SJCRH30 (cell line): ENCODE measurements around the gene STK11IP. TPM values are rescaled to one million over a fixed set of nuclear protein-coding genes. Genes with fewer than 3 reads are reported as not detected.

ENCODE experiments used
- DNase-seq, 2 experiments: peaks; one replicate each; pipeline ENCODE4 v3.0.0-alpha.2; 2015 to 2020
- H3K27ac ChIP-seq: fragments of 250-450 bp; sonication (Bioruptor Pico); 2 replicates; pipeline ENCODE4 v1.5.1; 2020; ENCODE audit warnings: mild to moderate bottlenecking, moderate library complexity
- H3K27me3 ChIP-seq: fragments of 250-450 bp; sonication (Bioruptor Pico); 2 replicates; pipeline ENCODE4 v1.5.1; 2020; ENCODE audit warnings: mild to moderate bottlenecking, moderate library complexity
- H3K36me3 ChIP-seq: fragments of 250-450 bp; sonication (Bioruptor Pico); 2 replicates; pipeline ENCODE4 v1.5.1; 2020; ENCODE audit warnings: mild to moderate bottlenecking, moderate library complexity
- H3K4me1 ChIP-seq: fragments of 250-450 bp; sonication (Bioruptor Pico); 2 replicates; pipeline ENCODE4 v1.5.1; 2020; ENCODE audit warnings: mild to moderate bottlenecking, moderate library complexity
- H3K4me3 ChIP-seq: fragments of 250-450 bp; sonication (Bioruptor Pico); 2 replicates; pipeline ENCODE4 v1.5.1; 2020; ENCODE audit warnings: mild to moderate bottlenecking, moderate library complexity
- H3K9me3 ChIP-seq: fragments of 250-450 bp; sonication (Bioruptor Pico); replicated peaks from 2 replicates; pipeline ENCODE4 v1.5.1; 2020; ENCODE audit warnings: mild to moderate bottlenecking, moderate library complexity
- total RNA-seq: library from RNA; depleted of rRNA; stranded (reverse); fragments of >200 nt; shearing (Covaris generic); gene quantifications from 2 replicates; pipeline ENCODE4 v1.2.3, GENCODE V29; 2014

The STK11IP gene
- total RNA-seq, 1 experiment from 2014 or later = 20.2 TPM

- DNase-seq = peak in 1 of 2 experiments; percentile 33
- Histone ChIP-seq H3K36me3 (peaks cover 10% of the 10 kb centered on the region), H3K9me3 (no peaks in the 10 kb centered on the region), H3K27ac (peak overlapping the region; percentile 83; the same call in 1 of the 2 replicates), H3K4me3 (peak overlapping the region; percentile 94), H3K27me3 (no peaks in the 10 kb centered on the region), H3K4me1 (peaks cover 15% of the 10 kb centered on the region)
Observed at GRCh38 chr2:219570194-219570923, 27.3 kb upstream of the STK11IP start.

- peak overlapping the region; percentile 83 for H3K27ac ChIP-seq
- DNase-seq = peak; percentile 32
- peak overlapping the region; percentile 94 for H3K4me3 ChIP-seq
- H3K27me3 ChIP-seq = no peaks in the 10 kb centered on the region
- H3K36me3 ChIP-seq = peaks cover 10% of the 10 kb centered on the region
- H3K9me3 ChIP-seq = no peaks in the 10 kb centered on the region
- peaks cover 15% of the 10 kb centered on the region for H3K4me1 ChIP-seq
Observed at GRCh38 chr2:219570924-219571310, 26.7 kb upstream of the STK11IP start.

- H3K4me3 ChIP-seq = peak within 1 kb of the TSS; percentile 94
- H3K27ac ChIP-seq = peak within 1 kb of the TSS; percentile 83
- H3K9me3 ChIP-seq = no peaks in the 10 kb centered on the region
- peaks cover 18% of the 10 kb centered on the region for H3K4me1 ChIP-seq
- peaks cover 10% of the 10 kb centered on the region for H3K36me3 ChIP-seq
- peak; percentile 96 to 97 for DNase-seq
- no peaks in the 10 kb centered on the region for H3K27me3 ChIP-seq
Observed at GRCh38 chr2:219571311-219572236, 26.1 kb upstream of the STK11IP start, which contains the start of gene OBSL1. TSS of gene OBSL1 (minus strand) at chr2:219571539. CDS start at chr2:219571232, 307 bp downstream.

GRCh38 chr2:219572237-219573001 is 25.2 kb upstream of the STK11IP start, which contains the start of gene INHA:
TSS of gene INHA (plus strand) at chr2:219572310. CDS start at chr2:219572375, 65 bp downstream.
- peaks cover 10% of the 10 kb centered on the region for H3K36me3 ChIP-seq
- no peaks in the 10 kb centered on the region for H3K27me3 ChIP-seq
- H3K4me1 ChIP-seq = peaks cover 27% of the 10 kb centered on the region
- peak within 1 kb of the TSS; percentile 83 for H3K27ac ChIP-seq
- no peaks in the 10 kb centered on the region for H3K9me3 ChIP-seq
- H3K4me3 ChIP-seq = peak within 1 kb of the TSS; percentile 94
- DNase-seq = no peak

- Histone ChIP-seq H3K4me3 (no peak overlapping the region), H3K27me3 (no peaks in the 10 kb centered on the region), H3K27ac (no peak overlapping the region), H3K9me3 (no peaks in the 10 kb centered on the region), H3K4me1 (peaks cover 31% of the 10 kb centered on the region), H3K36me3 (peaks cover 10% of the 10 kb centered on the region)
- no peak for DNase-seq
Observed at GRCh38 chr2:219573166-219573565, 24.5 kb upstream of the STK11IP start.

- H3K4me3 ChIP-seq = no peak overlapping the region
- no peak overlapping the region for H3K27ac ChIP-seq
- H3K9me3 ChIP-seq = no peaks in the 10 kb centered on the region
- H3K27me3 ChIP-seq = no peaks in the 10 kb centered on the region
- H3K4me1 ChIP-seq = peaks cover 23% of the 10 kb centered on the region
- H3K36me3 ChIP-seq = peaks cover under 1% of the 10 kb centered on the region
- no peak for DNase-seq
Observed at GRCh38 chr2:219574484-219575311, 23.0 kb upstream of the STK11IP start.

- no peaks in the 10 kb centered on the region for H3K27me3 ChIP-seq
- no peaks in the 10 kb centered on the region for H3K9me3 ChIP-seq
- no peak for DNase-seq
- H3K36me3 ChIP-seq = no peaks in the 10 kb centered on the region
- H3K4me1 ChIP-seq = peaks cover 23% of the 10 kb centered on the region
- H3K4me3 ChIP-seq = no peak overlapping the region
- no peak overlapping the region for H3K27ac ChIP-seq
Observed at GRCh38 chr2:219575566-219576504, 21.8 kb upstream of the STK11IP start.

- peak overlapping the region; percentile 14; the same call in 1 of the 2 replicates for H3K27ac ChIP-seq
- H3K27me3 ChIP-seq = no peaks in the 10 kb centered on the region
- peak overlapping the region; percentile 32 for H3K4me3 ChIP-seq
- peak; percentile 73 to 86 for DNase-seq
- peaks cover 22% of the 10 kb centered on the region for H3K4me1 ChIP-seq
- H3K9me3 ChIP-seq = no peaks in the 10 kb centered on the region
- H3K36me3 ChIP-seq = no peaks in the 10 kb centered on the region
Observed at GRCh38 chr2:219576505-219577388, 20.9 kb upstream of the STK11IP start.

GRCh38 chr2:219578811-219579613 is 18.6 kb upstream of the STK11IP start:
- H3K4me1 ChIP-seq = peaks cover 16% of the 10 kb centered on the region
- H3K9me3 ChIP-seq = no peaks in the 10 kb centered on the region
- no peaks in the 10 kb centered on the region for H3K36me3 ChIP-seq
- no peaks in the 10 kb centered on the region for H3K27me3 ChIP-seq
- DNase-seq = no peak
- no peak overlapping the region for H3K4me3 ChIP-seq
- no peak overlapping the region for H3K27ac ChIP-seq

GRCh38 chr2:219581346-219581745 is 16.3 kb upstream of the STK11IP start:
- no peak for DNase-seq
- no peak overlapping the region for H3K27ac ChIP-seq

GRCh38 chr2:219591091-219591490 is 6.6 kb upstream of the STK11IP start:
- Histone ChIP-seq H3K27me3 (no peaks in the 10 kb centered on the region), H3K4me3 (no peak overlapping the region), H3K4me1 (peaks cover 32% of the 10 kb centered on the region), H3K9me3 (no peaks in the 10 kb centered on the region), H3K27ac (no peak overlapping the region), H3K36me3 (no peaks in the 10 kb centered on the region)
- no peak for DNase-seq

More at GRCh38 chr2:219581346-219581745, 16.3 kb upstream of the STK11IP start:
- Histone ChIP-seq H3K27me3 (no peaks in the 10 kb centered on the region), H3K4me3 (no peak overlapping the region), H3K4me1 (peaks cover 14% of the 10 kb centered on the region), H3K36me3 (no peaks in the 10 kb centered on the region), H3K9me3 (no peaks in the 10 kb centered on the region)
